Left lung (tissue), 10 donors: ENCODE data around the gene CYP2C9. TPM values are rescaled to one million over a fixed set of nuclear protein-coding genes. Genes with fewer than 3 reads are reported as not detected.

Experiments used
- ATAC-seq: fragments of 200-7000 bp; cut with Tn5 transposase; one replicate; pipeline ENCODE4 v1.9.1; 2020; ENCODE audit warnings: moderate library complexity
- DNase-seq, 4 donors: peaks; one replicate each; pipeline ENCODE4 v3.0.0-alpha.2; 2013 to 2020
- H3K27ac ChIP-seq, 2 donors: fragments of 200-600 bp; sonication (generic) in 1 of 2; one replicate each; pipeline versions ENCODE4 v1.5.0 to v1.8.0; 2020 to 2021
- H3K27me3 ChIP-seq, 2 donors: fragments of 200-600 bp; sonication (generic) in 1 of 2; one replicate each; pipeline versions ENCODE4 v1.5.0 to v1.8.0; 2020 to 2021
- H3K36me3 ChIP-seq, 2 donors: fragments of 200-600 bp; sonication (generic) in 1 of 2; one replicate each; pipeline versions ENCODE4 v1.5.0 to v1.8.0; 2020 to 2021
- H3K4me1 ChIP-seq, 2 donors: fragments of 200-600 bp; one replicate each; pipeline ENCODE4 v1.8.0; 2021
- H3K4me3 ChIP-seq, 2 donors: fragments of 200-600 bp; sonication (generic) in 1 of 2; one replicate each; pipeline versions ENCODE4 v1.5.0 to v1.8.0; 2020 to 2021; ENCODE audit warnings: mild to moderate bottlenecking in 1 of 2
- H3K9me3 ChIP-seq, 2 donors: fragments of 200-600 bp; sonication (generic) in 1 of 2; one replicate each; pipeline versions ENCODE4 v1.5.0 to v1.8.0; 2020 to 2021
- CTCF ChIP-seq, 2 donors: fragments of 200-600 bp; sonication (generic) in 1 of 2; IDR thresholded peaks; one replicate each; pipeline versions ENCODE4 v1.5.0 to v1.8.0; 2021; ENCODE audit warnings: antibody characterized with exemption in 2 of 2
- intact Hi-C, 2 donors: fragments of 100-400 bp; cut with DNase I; formaldehyde crosslinking; loops; one replicate each; pipeline versions ENCODE4 v1.11.2 to v1.14.2; 2022
- polyA plus RNA-seq, 6 donors: library from polyadenylated mRNA; unstranded; fragments of 120-200 nt; gene quantifications; one replicate each; pipeline ENCODE4 v1.2.1, GENCODE V29; 2013; ENCODE audit not compliant: insufficient read length in 6 of 6
- total RNA-seq, 2 donors: library from RNA; stranded (reverse); fragmentation: NEBNext Ultra II Directional; extraction: Animal tissue kit (Norgen Biotek cat#: 25700); gene quantifications; one replicate each; pipeline ENCODE4 v1.2.1, GENCODE V29; 2021
- donor health status: DM: no; HTN: yes; CAD: no.
- donor health status: DM: no; HTN: no; CAD: no.

Gene CYP2C9
- total and polyA plus RNA-seq, 8 donors: 0.40 to 1.0 (median 0.68) TPM; not detected in 1

GRCh38 chr10:94963901-94964300 lies 25.4 kb downstream of the CYP2C9 start:
- ATAC-seq (peak; percentile 97), DNase-seq (peak in 2 of 4 donors; percentile 9 to 55)
- Histone ChIP-seq H3K9me3 (peaks cover 0 to 10% of the 10 kb centered on the region in 2 donors), H3K36me3 (no peaks in the 10 kb centered on the region), H3K27ac (no peak overlapping the region), H3K27me3 (no peaks in the 10 kb centered on the region), H3K4me1 (no peaks in the 10 kb centered on the region), H3K4me3 (no peak overlapping the region)
- TF ChIP-seq CTCF (IDR thresholded peaks at IDR 0.05): peak in 1 of 2 donors; percentile 34
- intact Hi-C loops: no loop called here

- Histone ChIP-seq H3K36me3 (no peaks in the 10 kb centered on the region), H3K4me3 (no peak overlapping the region), H3K27ac (no peak overlapping the region), H3K4me1 (no peaks in the 10 kb centered on the region), H3K27me3 (no peaks in the 10 kb centered on the region), H3K9me3 (no peaks in the 10 kb centered on the region)
- intact Hi-C loops: no loop called here
- TF ChIP-seq CTCF (IDR thresholded peaks at IDR 0.05): no peak
- ATAC-seq (no peak), DNase-seq (no peak)
These were observed 45.1 kb downstream of the CYP2C9 start for GRCh38 chr10:94983555-94983954.

GRCh38 chr10:94989192-94989591 lies 50.7 kb downstream of the CYP2C9 start:
- Histone ChIP-seq H3K4me3 (no peak overlapping the region), H3K27me3 (no peaks in the 10 kb centered on the region), H3K36me3 (no peaks in the 10 kb centered on the region), H3K9me3 (peaks cover 0 to 32% of the 10 kb centered on the region in 2 donors), H3K4me1 (no peaks in the 10 kb centered on the region), H3K27ac (no peak overlapping the region)
- ATAC-seq (no peak), DNase-seq (no peak)
- intact Hi-C loops: no loop called here
- TF ChIP-seq CTCF (IDR thresholded peaks at IDR 0.05): no peak

- no peak overlapping the region for H3K27ac ChIP-seq
- ATAC-seq (no peak), DNase-seq (no peak)
- H3K27me3 ChIP-seq: no peaks in the 10 kb centered on the region
- H3K4me1 ChIP-seq: no peaks in the 10 kb centered on the region
- TF ChIP-seq CTCF (IDR thresholded peaks at IDR 0.05): no peak
- H3K4me3 ChIP-seq: no peak overlapping the region
- H3K9me3 ChIP-seq: peaks cover 0 to 32% of the 10 kb centered on the region in 2 donors
- H3K36me3 ChIP-seq: no peaks in the 10 kb centered on the region
- intact Hi-C loops: no loop called here
These were observed 52.9 kb downstream of the CYP2C9 start for GRCh38 chr10:94991243-94991888.

GRCh38 chr10:94992811-94993210 lies 54.4 kb downstream of the CYP2C9 start:
- ATAC-seq: no peak
- Histone ChIP-seq H3K4me1 (no peaks in the 10 kb centered on the region), H3K9me3 (peaks cover 0 to 32% of the 10 kb centered on the region in 2 donors), H3K27me3 (no peaks in the 10 kb centered on the region), H3K4me3 (no peak overlapping the region), H3K27ac (no peak overlapping the region), H3K36me3 (no peaks in the 10 kb centered on the region)
- intact Hi-C loops: no loop called here
- TF ChIP-seq CTCF (IDR thresholded peaks at IDR 0.05): no peak
- DNase-seq: no peak
